ENCODE measurements around the gene TTC34.

TTC34 gene

GRCh38 chr1:2609319-2610035, 192.0 kb downstream of the TTC34 start:
- CTCF ChIA-PET, result no interaction called here
- peaks cover 16% of the 10 kb centered on the region for H3K9me3 Mint-ChIP-seq
- H3K4me1 Mint-ChIP-seq, result no peaks in the 10 kb centered on the region
- H3K4me3 Mint-ChIP-seq, result no peak overlapping the region
- peak; percentile 14 for DNase-seq
- peaks cover 11% of the 10 kb centered on the region for H3K27me3 Mint-ChIP-seq
- no peak overlapping the region for H3K27ac Mint-ChIP-seq
- H3K36me3 Mint-ChIP-seq, result no peaks in the 10 kb centered on the region

GRCh38 chr1:2607641-2608091, 193.8 kb downstream of the TTC34 start:
- H3K36me3 Mint-ChIP-seq, result no peaks in the 10 kb centered on the region
- H3K27ac Mint-ChIP-seq, result no peak overlapping the region
- DNase-seq, result no peak

GRCh38 chr1:2606881-2607621, 194.4 kb downstream of the TTC34 start:
- peaks cover 5% of the 10 kb centered on the region for H3K9me3 Mint-ChIP-seq
- peaks cover 9% of the 10 kb centered on the region for H3K27me3 Mint-ChIP-seq
- no peak overlapping the region for H3K27ac Mint-ChIP-seq
- CTCF ChIA-PET, result no interaction called here
- H3K4me3 Mint-ChIP-seq, result no peak overlapping the region
- no peaks in the 10 kb centered on the region for H3K36me3 Mint-ChIP-seq
- H3K4me1 Mint-ChIP-seq, result no peaks in the 10 kb centered on the region
- DNase-seq, result peak; percentile 18

More at GRCh38 chr1:2607641-2608091, 193.8 kb downstream of the TTC34 start:
- CTCF ChIA-PET, result no interaction called here
- H3K4me1 Mint-ChIP-seq, result no peaks in the 10 kb centered on the region
- H3K4me3 Mint-ChIP-seq, result no peak overlapping the region
- peaks cover 5% of the 10 kb centered on the region for H3K9me3 Mint-ChIP-seq
- H3K27me3 Mint-ChIP-seq, result peaks cover 4% of the 10 kb centered on the region

GRCh38 chr1:2606396-2606880, 195.1 kb downstream of the TTC34 start:
- H3K9me3 Mint-ChIP-seq, result peaks cover 5% of the 10 kb centered on the region
- no peak overlapping the region for H3K27ac Mint-ChIP-seq
- H3K27me3 Mint-ChIP-seq, result peaks cover 12% of the 10 kb centered on the region
- CTCF ChIA-PET, result no interaction called here
- no peak for DNase-seq
- no peaks in the 10 kb centered on the region for H3K36me3 Mint-ChIP-seq
- no peak overlapping the region for H3K4me3 Mint-ChIP-seq
- no peaks in the 10 kb centered on the region for H3K4me1 Mint-ChIP-seq

GRCh38 chr1:2605509-2606395, 195.7 kb downstream of the TTC34 start:
- H3K4me3 Mint-ChIP-seq, result no peak overlapping the region
- no peak overlapping the region for H3K27ac Mint-ChIP-seq
- CTCF ChIA-PET, result no interaction called here
- H3K9me3 Mint-ChIP-seq, result peaks cover 5% of the 10 kb centered on the region
- H3K36me3 Mint-ChIP-seq, result no peaks in the 10 kb centered on the region
- peak; percentile 13 for DNase-seq
- H3K27me3 Mint-ChIP-seq, result peaks cover 12% of the 10 kb centered on the region
- H3K4me1 Mint-ChIP-seq, result no peaks in the 10 kb centered on the region

- CTCF ChIA-PET, result no interaction called here
- no peak overlapping the region for H3K4me3 Mint-ChIP-seq
- no peaks in the 10 kb centered on the region for H3K36me3 Mint-ChIP-seq
- no peaks in the 10 kb centered on the region for H3K4me1 Mint-ChIP-seq
- peaks cover 5% of the 10 kb centered on the region for H3K9me3 Mint-ChIP-seq
- no peak for DNase-seq
- peaks cover 12% of the 10 kb centered on the region for H3K27me3 Mint-ChIP-seq
- H3K27ac Mint-ChIP-seq, result no peak overlapping the region
Measured at GRCh38 chr1:2604844-2605508, 196.5 kb downstream of the TTC34 start.

- CTCF ChIA-PET, result no interaction called here
- H3K4me3 Mint-ChIP-seq, result no peak overlapping the region
- DNase-seq, result peak; percentile 16
- no peaks in the 10 kb centered on the region for H3K36me3 Mint-ChIP-seq
- H3K9me3 Mint-ChIP-seq, result peaks cover 5% of the 10 kb centered on the region
- no peak overlapping the region for H3K27ac Mint-ChIP-seq
- H3K4me1 Mint-ChIP-seq, result no peaks in the 10 kb centered on the region
- H3K27me3 Mint-ChIP-seq, result peaks cover 12% of the 10 kb centered on the region
Measured at GRCh38 chr1:2604156-2604843, 197.2 kb downstream of the TTC34 start.

GRCh38 chr1:2603521-2604155, 197.9 kb downstream of the TTC34 start:
- Mint-ChIP-seq H3K4me1 (no peaks in the 10 kb centered on the region), H3K36me3 (no peaks in the 10 kb centered on the region), H3K4me3 (no peak overlapping the region), H3K27ac (no peak overlapping the region), H3K9me3 (peaks cover 4% of the 10 kb centered on the region), H3K27me3 (peaks cover 14% of the 10 kb centered on the region)
- DNase-seq, result peak; percentile 14
- CTCF ChIA-PET, result no interaction called here

- Mint-ChIP-seq H3K27ac (no peak overlapping the region), H3K36me3 (no peaks in the 10 kb centered on the region), H3K4me3 (no peak overlapping the region), H3K4me1 (no peaks in the 10 kb centered on the region), H3K27me3 (peaks cover 20% of the 10 kb centered on the region), H3K9me3 (no peaks in the 10 kb centered on the region)
- peak; percentile 11 for DNase-seq
- CTCF ChIA-PET, result no interaction called here
Measured at GRCh38 chr1:2602866-2603520, 198.5 kb downstream of the TTC34 start.

- Mint-ChIP-seq H3K4me1 (no peaks in the 10 kb centered on the region), H3K27ac (no peak overlapping the region), H3K4me3 (no peak overlapping the region), H3K36me3 (no peaks in the 10 kb centered on the region), H3K9me3 (no peaks in the 10 kb centered on the region), H3K27me3 (peaks cover 24% of the 10 kb centered on the region)
- CTCF ChIA-PET, result no interaction called here
- DNase-seq, result peak; percentile 18
Measured at GRCh38 chr1:2602311-2602835, 199.1 kb downstream of the TTC34 start.

GRCh38 chr1:2601721-2602303, 199.7 kb downstream of the TTC34 start:
- Mint-ChIP-seq H3K4me3 (no peak overlapping the region), H3K27me3 (peaks cover 28% of the 10 kb centered on the region), H3K4me1 (no peaks in the 10 kb centered on the region), H3K36me3 (no peaks in the 10 kb centered on the region), H3K9me3 (no peaks in the 10 kb centered on the region), H3K27ac (no peak overlapping the region)
- DNase-seq, result peak; percentile 5
- CTCF ChIA-PET, result no interaction called here

GRCh38 chr1:2598329-2598931, 203.1 kb downstream of the TTC34 start:
- H3K9me3 Mint-ChIP-seq, result no peaks in the 10 kb centered on the region
- no peak overlapping the region for H3K4me3 Mint-ChIP-seq
- no peaks in the 10 kb centered on the region for H3K4me1 Mint-ChIP-seq
- H3K27ac Mint-ChIP-seq, result no peak overlapping the region
- CTCF ChIA-PET, result no interaction called here
- no peak for DNase-seq
- H3K27me3 Mint-ChIP-seq, result peaks cover 31% of the 10 kb centered on the region
- H3K36me3 Mint-ChIP-seq, result no peaks in the 10 kb centered on the region

Data from activated naive CD4-positive, alpha-beta T cell treated with anti-CD3 and anti-CD28 coated beads, Interleukin-2, amount 10 ng/mL, durations not matched to agents 7 days and 5 days (primary cell).